COLO668 (cell line): ENCODE measurements around the gene NUMB.

Experiments used
- DNase-seq: peaks from one replicate; lab custom pipeline; 2025; ENCODE audit not compliant: unreplicated experiment; lab: John Stamatoyannopoulos, UW

Gene NUMB

DNA sequence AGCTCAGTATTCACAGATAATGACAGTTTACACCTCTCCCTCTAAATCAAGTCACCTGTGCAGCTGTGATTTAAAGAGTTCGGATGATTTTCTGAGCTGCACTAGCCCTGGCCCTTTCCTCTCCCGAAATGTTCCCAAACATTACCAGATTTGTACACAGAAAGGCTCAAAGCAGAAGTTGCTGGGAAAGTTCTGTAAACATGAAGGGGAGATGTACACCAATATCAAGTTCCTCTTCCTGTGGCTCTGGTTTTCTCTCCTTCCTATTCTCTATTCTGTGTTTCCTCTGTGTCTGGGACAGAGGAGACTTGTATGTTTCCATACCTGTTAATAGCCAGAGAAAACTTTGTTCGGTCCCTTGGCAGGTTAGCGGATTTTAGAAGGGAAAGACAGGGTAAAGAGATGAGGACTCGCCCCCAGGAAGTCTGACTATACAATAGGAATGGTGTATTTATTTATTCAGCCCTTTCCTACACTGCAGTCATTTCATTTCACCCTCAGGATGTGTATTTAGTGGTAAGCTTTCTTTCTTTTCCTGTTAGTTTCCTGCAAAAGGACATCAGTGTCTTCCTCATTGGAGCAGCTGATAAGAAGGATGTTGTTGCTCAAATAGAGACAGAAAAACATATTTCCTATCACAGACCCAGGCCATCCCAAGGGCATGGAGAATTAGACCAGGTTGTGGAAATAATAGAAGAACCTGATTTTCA lies 7.6 kb upstream of the NUMB start:
- DNase-seq, result no peak

DNA sequence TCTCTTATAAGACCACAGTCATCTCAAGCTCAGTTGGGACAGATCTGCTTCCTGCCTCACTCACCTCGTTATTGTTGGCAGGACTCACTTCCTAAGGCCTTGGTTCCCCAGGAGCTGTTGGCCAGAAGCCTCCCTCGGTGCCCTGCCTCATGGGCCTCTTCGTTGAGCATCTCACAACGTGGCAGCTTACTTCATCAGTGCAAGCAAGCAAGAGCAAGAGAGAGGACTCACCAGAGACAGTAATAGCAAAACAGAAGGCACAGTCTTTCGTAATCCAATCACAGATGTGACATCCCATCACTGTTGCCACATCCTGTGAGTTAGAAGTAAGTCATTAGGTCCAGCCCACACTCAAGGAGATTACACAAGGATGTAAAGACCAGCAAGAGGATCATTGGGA lies 5.1 kb upstream of the NUMB start:
- no peak for DNase-seq

DNA sequence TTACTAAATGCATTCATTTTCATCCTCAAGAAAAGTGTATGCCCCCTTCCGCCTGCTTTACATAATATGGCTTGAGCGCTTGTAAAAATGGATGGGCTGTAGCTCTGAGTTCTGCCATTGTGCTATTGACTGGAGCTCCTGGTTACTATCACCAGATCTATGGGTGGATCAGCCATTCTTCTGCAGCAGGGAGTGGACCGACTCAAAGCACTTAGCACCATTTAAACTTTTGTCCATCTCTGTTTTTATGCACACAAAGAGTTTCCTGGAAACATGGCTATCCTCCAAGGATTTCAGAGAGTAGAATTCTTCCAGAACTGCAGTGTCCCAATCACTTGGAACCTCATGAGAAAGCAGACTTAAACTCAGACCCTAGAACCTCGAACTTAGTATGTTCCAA lies 4.5 kb upstream of the NUMB start:
- DNase-seq, result no peak

DNA sequence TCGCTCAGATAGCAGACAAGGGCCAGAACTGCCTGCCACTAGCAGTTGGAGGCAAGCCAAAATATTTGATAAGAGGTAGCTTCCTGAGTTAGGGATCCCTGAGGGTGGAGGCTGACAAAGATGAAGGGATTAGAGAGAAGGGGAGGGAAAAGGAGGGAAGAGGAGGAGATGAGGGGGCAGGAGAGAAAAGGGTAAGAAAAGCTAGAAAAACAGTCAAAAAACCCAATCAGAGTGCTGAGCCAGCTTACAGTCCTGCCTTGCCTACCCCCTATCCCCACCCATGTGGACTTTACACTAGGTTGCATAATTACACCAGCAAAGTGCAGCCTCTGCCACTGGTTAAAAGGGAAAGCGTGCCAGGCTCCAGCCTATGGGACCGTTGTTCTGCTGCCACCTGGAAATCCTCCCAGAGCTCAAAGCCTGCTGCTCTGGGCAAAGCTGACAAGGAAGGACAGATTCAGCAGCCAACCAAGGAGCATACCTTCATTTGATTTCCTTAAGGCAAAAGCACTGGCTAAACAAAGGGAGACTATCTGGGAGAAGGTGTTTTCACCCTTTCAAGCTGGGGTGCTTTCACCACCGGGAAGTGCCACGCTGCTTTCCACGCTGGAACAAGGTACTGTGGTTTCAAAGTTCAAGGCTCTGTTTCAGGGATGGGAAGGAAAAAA lies 3.8 kb upstream of the NUMB start:
- DNase-seq, result peak; percentile 77

DNA sequence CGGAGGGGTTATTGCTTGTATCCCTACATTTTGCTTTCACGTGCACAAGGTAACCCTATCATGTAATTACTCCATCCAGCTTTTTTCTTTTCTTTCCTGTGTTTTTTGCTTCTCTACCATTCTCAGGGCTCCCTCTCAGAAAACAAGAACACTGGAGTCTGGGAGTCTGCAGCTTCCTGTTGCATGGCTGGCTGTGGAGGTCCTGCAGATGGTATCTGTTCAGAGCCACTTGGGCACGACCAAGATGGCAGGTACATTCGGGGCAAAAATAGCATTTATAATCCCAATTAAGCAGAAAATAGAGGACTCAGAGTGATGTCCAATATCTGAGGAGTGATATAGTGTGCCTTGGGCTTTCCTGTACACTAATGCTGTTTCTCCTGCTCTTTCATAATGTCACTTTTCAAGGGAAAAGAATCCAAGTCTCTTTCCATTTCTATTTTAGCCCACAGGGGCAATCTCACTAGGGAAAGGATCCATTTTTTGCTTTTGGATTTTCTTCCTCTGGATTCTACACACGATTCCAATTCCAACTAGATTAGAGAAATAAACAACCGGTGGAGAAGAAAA lies 3.2 kb upstream of the NUMB start:
- peak; percentile 18 for DNase-seq

DNA sequence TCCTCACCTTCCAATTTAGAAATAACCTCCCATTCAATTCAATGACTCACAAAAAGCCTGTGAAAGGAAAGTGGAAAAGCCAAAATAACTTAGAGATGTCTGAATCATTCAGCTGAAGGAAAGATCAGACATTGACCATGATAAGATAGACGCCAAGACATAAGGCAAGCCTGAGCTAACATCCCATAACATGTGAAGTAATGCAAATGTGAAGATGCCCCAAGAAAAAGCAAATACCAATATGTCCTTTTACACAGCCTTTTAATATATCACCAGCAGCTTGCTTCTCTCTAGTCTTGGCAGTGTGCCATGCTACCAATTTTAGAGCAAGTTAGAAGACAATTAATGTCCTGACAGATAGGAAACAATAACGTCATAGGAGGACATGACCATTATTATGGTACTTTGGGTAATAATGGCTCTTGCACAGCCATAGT lies 2.4 kb upstream of the NUMB start:
- peak; percentile 19 for DNase-seq

GRCh38 chr14:73459959-73460358 lies 1.6 kb upstream of the NUMB start:
- DNase-seq, result no peak

DNA sequence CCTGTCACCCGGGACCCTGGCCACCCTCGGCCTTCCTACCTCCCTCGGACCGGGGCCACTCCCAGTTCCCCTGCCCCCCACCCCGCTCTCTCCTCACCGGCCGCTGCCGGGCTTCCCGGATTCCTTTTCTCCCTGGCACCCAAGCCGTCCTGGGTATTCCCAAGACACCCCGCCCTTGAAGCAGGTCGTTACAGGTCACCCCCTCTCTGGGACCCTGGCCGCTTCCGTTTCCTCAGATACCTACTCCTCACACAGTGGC lies 493 bp downstream of the NUMB start:
- DNase-seq, result peak; percentile 52

- peak; percentile 39 for DNase-seq
Observed at GRCh38 chr14:73457041-73457923, 1.1 kb downstream of the NUMB start.

- no peak for DNase-seq
Observed at GRCh38 chr14:73455294-73455693, 3.1 kb downstream of the NUMB start.

- DNase-seq, result no peak
Observed at GRCh38 chr14:73452341-73453186, 5.8 kb downstream of the NUMB start.

- no peak for DNase-seq
Observed at GRCh38 chr14:73443758-73444157, 14.6 kb downstream of the NUMB start.

DNA sequence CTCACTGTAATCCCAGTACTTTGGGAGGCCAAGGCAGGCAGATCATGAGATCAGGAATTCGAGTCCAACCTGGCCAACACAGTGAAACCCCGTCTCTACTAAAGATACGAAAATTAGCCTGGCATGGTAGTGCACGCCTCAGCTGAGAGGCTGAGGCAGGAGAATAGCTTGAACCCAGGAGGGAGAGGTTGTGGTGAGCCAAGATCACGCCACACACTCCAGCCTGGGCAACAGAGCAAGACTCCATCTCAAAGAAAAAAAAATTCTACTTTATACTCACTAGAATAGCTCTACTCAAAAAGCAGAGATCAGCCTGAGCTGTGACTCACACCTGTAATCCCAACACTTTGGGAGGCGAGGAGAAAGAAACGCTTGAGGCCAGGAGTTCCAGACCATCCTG lies 17.1 kb downstream of the NUMB start:
- no peak for DNase-seq

DNA sequence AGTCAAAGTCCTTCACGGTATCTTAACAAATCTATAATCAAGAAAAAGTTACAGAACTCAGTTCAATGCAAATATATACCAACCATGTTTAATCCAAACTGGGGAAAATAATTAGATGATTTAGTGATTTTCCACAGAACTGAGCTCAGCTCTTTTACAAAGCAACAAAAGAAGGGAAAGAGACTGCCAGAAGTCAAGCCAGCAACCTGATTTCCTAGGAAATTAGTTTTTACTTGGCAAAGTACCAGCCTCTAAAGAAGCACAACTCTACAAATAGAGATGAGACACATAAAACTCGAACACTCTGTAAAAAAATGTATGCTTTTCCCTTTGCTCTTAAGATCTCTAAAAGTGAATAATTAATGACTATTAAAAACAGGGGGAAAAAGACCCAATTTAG lies 19.4 kb downstream of the NUMB start:
- DNase-seq, result no peak

- no peak for DNase-seq
Observed at GRCh38 chr14:73437206-73437605, 21.1 kb downstream of the NUMB start.

- DNase-seq, result no peak
Observed at GRCh38 chr14:73432124-73432523, 26.2 kb downstream of the NUMB start.

GRCh38 chr14:73428353-73428824 lies 30.0 kb downstream of the NUMB start:
- DNase-seq, result no peak

DNA sequence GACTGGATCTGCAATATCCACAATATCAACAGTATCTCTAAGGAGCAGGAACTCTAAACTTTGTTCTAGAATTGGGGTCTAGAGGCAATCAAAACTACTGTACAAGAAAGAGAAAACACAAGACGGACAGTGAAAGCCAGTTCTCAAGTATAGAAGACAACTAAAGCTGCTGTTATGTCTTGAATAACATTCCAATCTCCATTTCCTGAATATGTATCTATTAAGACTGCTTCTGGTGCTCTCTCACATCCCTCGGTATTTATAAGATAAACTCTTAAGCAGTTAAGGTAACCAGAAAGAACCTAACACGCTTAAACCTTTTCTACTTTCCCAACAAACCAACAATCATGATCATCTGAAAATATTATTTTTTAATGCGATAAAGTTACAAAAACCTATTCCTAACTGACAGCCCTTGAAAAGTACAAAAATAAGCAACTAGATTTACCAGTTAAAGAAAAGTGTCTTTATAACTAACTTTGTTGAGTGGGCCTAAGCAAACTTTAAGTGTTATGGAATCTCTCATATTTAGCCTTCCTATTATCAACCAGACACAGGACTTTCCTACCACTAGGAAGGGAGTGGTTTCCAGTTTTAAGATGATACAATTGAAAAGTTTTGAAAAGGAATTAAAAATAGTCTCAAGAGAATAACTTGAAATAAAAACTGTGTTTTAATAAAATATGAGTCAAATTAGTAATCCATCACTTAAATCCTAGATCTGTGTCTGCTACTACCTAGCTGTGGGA lies 30.7 kb downstream of the NUMB start:
- no peak for DNase-seq

DNA sequence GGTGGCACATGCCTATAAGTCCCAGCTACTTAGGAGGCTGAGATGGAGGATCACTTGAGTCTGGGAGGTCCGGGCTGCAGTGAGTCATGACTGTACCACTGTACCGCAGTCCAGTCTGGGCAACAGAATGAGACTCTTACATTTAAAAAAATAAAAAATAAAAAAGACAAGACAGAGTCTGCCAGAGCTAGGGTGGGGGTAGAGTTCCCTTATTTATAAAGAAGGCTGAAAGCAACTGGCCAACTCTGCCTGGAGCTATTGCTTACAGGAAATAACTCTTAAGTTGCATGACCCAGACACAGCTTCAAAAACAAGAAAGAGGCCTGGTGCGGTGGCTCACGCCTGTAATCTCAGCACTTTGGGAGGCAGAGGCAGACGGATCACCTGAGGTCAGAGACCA lies 31.5 kb downstream of the NUMB start:
- no peak for DNase-seq

GRCh38 chr14:73424453-73424852 lies 33.9 kb downstream of the NUMB start:
- DNase-seq, result no peak
